ENCODE data around the gene KCNAB3. TPM values are rescaled to one million over a fixed set of nuclear protein-coding genes. Genes with fewer than 3 reads are reported as not detected.
"Not testable (repeated sequence)": the region's sequence is repeated elsewhere in the genome, so short reads cannot be mapped to it uniquely, and the experiment has no call there.

KCNAB3 gene
- polyA plus RNA-seq, 1 donor from 2014 or later = 5.6 TPM

DNA sequence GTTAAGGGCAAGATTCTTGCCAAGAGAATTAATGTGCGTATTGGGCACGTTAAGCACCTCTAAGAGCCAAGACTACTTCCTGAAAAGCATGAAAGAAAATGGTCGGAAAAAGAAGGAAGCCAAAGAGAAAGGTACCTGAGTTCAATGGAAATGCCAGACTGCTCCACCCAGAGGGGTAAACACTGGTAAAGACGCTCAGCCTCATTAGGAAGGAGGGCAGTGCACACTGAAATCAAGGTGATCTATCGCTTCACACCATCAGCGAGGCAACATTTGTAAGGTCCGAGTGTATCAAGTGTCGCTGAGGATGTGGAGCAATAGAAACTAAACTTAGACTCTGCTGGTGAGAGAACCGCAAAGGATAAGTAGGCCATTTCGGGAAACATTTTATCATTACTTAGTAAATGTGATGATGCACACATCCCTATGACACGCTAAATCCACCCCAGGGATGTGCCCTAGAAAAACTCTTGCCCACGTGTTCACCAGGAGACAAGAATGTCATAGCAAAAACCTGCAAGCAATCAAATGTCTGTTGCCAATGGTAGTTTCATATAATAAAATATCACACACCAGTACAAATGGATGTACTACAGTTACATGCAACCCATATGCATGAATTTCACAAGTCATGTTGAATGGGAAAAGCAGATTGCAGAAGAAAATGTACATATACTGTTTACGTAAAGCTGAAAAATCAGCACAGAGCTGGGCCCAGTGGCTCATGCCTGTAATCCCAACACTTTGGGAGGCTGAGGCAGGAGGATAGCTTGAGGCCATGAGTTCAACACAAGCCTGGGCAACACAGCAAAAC lies 26.0 kb upstream of the KCNAB3 start:
- Histone ChIP-seq H3K9me3 (ENCODE audit: low read length) (no peaks in the 10 kb centered on the region), H3F3A (ENCODE audit: insufficient read depth, low read length, poor library complexity, severe bottlenecking) (no peaks in the 10 kb centered on the region), H3K4me2 (ENCODE audit: low read length) (no peak overlapping the region), H3K36me3 (ENCODE audit: insufficient read depth, low read length) (no peaks in the 10 kb centered on the region), H3K4me3 (ENCODE audit: low read length) (no peak overlapping the region), H3K27me3 (ENCODE audit: insufficient read depth, low read depth, low read length) (no peaks in the 10 kb centered on the region), H3K27ac (ENCODE audit: low read length) (no peak overlapping the region), H4K20me1 (ENCODE audit: insufficient read depth) (no peaks in the 10 kb centered on the region), H3K9me2 (ENCODE audit: insufficient read depth, low read length) (no peaks in the 10 kb centered on the region), H2AFZ (ENCODE audit: low read depth, low read length) (no peak overlapping the region), H3K79me2 (replicated peaks; ENCODE audit: insufficient read depth, low read length) (no peaks in the 10 kb centered on the region), H3K9ac (ENCODE audit: low read length) (no peak overlapping the region)
- TF ChIP-seq TAF1 (IDR thresholded peaks at IDR 0.05; ENCODE audit: low read depth) = no peak
- no peak for TF ChIP-seq SMC3 (conservative IDR thresholded peaks at IDR 0.05; ENCODE audit: poor library complexity)
- no peak for TF ChIP-seq POLR2AphosphoS5 (IDR thresholded peaks at IDR 0.05)
- TF ChIP-seq MXI1 (conservative IDR thresholded peaks at IDR 0.05; ENCODE audit: poor library complexity, severe bottlenecking) = no peak
- TF ChIP-seq, protein P1, sequence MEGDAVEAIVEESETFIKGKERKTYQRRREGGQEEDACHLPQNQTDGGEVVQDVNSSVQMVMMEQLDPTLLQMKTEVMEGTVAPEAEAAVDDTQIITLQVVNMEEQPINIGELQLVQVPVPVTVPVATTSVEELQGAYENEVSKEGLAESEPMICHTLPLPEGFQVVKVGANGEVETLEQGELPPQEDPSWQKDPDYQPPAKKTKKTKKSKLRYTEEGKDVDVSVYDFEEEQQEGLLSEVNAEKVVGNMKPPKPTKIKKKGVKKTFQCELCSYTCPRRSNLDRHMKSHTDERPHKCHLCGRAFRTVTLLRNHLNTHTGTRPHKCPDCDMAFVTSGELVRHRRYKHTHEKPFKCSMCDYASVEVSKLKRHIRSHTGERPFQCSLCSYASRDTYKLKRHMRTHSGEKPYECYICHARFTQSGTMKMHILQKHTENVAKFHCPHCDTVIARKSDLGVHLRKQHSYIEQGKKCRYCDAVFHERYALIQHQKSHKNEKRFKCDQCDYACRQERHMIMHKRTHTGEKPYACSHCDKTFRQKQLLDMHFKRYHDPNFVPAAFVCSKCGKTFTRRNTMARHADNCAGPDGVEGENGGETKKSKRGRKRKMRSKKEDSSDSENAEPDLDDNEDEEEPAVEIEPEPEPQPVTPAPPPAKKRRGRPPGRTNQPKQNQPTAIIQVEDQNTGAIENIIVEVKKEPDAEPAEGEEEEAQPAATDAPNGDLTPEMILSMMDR (IDR thresholded peaks at IDR 0.05; ENCODE audit: poor library complexity, severe bottlenecking) = no peak
- TF ChIP-seq EZH2 (IDR thresholded peaks at IDR 0.05; ENCODE audit: borderline replicate concordance, insufficient read depth, low read length, poor library complexity, severe bottlenecking) = no peak
- TF ChIP-seq EP300 (conservative IDR thresholded peaks at IDR 0.05; ENCODE audit: poor library complexity, severe bottlenecking) = no peak
- TF ChIP-seq RAD21 (conservative IDR thresholded peaks at IDR 0.05) = no peak
- TF ChIP-seq, protein P2, sequence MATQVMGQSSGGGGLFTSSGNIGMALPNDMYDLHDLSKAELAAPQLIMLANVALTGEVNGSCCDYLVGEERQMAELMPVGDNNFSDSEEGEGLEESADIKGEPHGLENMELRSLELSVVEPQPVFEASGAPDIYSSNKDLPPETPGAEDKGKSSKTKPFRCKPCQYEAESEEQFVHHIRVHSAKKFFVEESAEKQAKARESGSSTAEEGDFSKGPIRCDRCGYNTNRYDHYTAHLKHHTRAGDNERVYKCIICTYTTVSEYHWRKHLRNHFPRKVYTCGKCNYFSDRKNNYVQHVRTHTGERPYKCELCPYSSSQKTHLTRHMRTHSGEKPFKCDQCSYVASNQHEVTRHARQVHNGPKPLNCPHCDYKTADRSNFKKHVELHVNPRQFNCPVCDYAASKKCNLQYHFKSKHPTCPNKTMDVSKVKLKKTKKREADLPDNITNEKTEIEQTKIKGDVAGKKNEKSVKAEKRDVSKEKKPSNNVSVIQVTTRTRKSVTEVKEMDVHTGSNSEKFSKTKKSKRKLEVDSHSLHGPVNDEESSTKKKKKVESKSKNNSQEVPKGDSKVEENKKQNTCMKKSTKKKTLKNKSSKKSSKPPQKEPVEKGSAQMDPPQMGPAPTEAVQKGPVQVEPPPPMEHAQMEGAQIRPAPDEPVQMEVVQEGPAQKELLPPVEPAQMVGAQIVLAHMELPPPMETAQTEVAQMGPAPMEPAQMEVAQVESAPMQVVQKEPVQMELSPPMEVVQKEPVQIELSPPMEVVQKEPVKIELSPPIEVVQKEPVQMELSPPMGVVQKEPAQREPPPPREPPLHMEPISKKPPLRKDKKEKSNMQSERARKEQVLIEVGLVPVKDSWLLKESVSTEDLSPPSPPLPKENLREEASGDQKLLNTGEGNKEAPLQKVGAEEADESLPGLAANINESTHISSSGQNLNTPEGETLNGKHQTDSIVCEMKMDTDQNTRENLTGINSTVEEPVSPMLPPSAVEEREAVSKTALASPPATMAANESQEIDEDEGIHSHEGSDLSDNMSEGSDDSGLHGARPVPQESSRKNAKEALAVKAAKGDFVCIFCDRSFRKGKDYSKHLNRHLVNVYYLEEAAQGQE (IDR thresholded peaks at IDR 0.05; ENCODE audit: borderline replicate concordance) = no peak

DNA sequence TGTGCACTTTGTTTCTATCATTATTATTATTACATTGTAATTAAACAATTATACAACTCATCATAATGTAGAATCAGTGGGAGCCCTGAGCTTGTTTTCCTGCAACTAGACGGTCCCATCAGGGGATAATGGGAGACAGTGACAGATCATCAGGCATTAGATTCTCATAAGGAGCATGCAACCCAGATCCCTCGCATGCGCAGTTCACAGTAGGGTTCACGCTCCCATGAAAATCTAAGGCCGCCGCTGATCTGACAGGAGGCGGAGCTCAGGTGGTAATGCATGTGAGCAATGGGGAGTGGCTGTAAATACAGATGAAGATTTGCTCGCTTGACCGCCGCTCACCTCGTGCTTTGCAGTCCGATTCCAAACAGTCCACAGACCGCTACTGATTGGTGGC lies 23.6 kb upstream of the KCNAB3 start:
- H3K9me2 ChIP-seq (ENCODE audit: insufficient read depth, low read length); H3K27ac ChIP-seq (ENCODE audit: low read length); H2AFZ ChIP-seq (ENCODE audit: low read depth, low read length); H3K4me2 ChIP-seq (ENCODE audit: low read length); H3K9ac ChIP-seq (ENCODE audit: low read length); H3F3A ChIP-seq (ENCODE audit: insufficient read depth, low read length, poor library complexity, severe bottlenecking); H3K36me3 ChIP-seq (ENCODE audit: insufficient read depth, low read length); H4K20me1 ChIP-seq (ENCODE audit: insufficient read depth); H3K79me2 ChIP-seq (replicated peaks; ENCODE audit: insufficient read depth, low read length); H3K4me3 ChIP-seq (ENCODE audit: low read length); H3K27me3 ChIP-seq (ENCODE audit: insufficient read depth, low read depth, low read length); H3K9me3 ChIP-seq (ENCODE audit: low read length): not testable (repeated sequence)
